K562 (cell line): ENCODE data around the gene SDHAF4. TPM values are rescaled to one million over a fixed set of nuclear protein-coding genes. Genes with fewer than 3 reads are reported as not detected.
A peak's percentile ranks its signal among the peaks of the same experiment; 100 is the strongest.

Source experiments
- DIDO1 ChIP-seq: fragments of 450-650 bp; IDR thresholded peaks from 2 replicates; pipeline ENCODE4 v1.6.1; 2016; ENCODE audit warnings: low read depth, missing biosample characterization, missing genetic modification characterization
- E2F4 ChIP-seq: sonication (generic); formaldehyde crosslinking; IDR thresholded peaks from 2 replicates; pipeline ENCODE4 v1.8.0; 2022; ENCODE audit warnings: mild to moderate bottlenecking, low read depth, missing genetic modification reagents
- EP300 ChIP-seq: IDR thresholded peaks from 2 replicates; pipeline ENCODE4 v1.6.1; 2012; ENCODE audit warnings: low read length, improper control_type of control experiment
- GABPB1 ChIP-seq: sonication (generic); formaldehyde crosslinking; IDR thresholded peaks from 2 replicates; pipeline ENCODE4 v1.8.0; 2022; ENCODE audit warnings: mild to moderate bottlenecking, missing genetic modification reagents
- GATAD2B ChIP-seq: fragments of 450-650 bp; IDR thresholded peaks from 2 replicates; pipeline ENCODE4 v1.6.1; 2017; ENCODE audit warnings: mild to moderate bottlenecking, borderline replicate concordance
- JUND ChIP-seq, 2 experiments: IDR thresholded peaks; 2 replicates in 1 of 2; 3 replicates in 1 of 2; pipeline ENCODE4 v1.6.1; 2011; ENCODE audit warnings: borderline replicate concordance in 2 of 2, low read depth in 2 of 2, low read length in 2 of 2, improper control_type of control experiment in 1 of 2, missing biosample characterization in 1 of 2, missing genetic modification characterization in 1 of 2, missing genetic modification reagents in 1 of 2
- KAT7 ChIP-seq: sonication (generic); formaldehyde crosslinking; IDR thresholded peaks from 2 replicates; pipeline ENCODE4 v1.8.0; 2022; ENCODE audit warnings: missing genetic modification reagents, mild to moderate bottlenecking, borderline replicate concordance
- KAT8 ChIP-seq: fragments of 450-650 bp; IDR thresholded peaks from 2 replicates; pipeline ENCODE4 v1.6.1; 2016; ENCODE audit warnings: low read depth, mild to moderate bottlenecking
- KDM2B ChIP-seq: fragments of 250-450 bp; sonication (Bioruptor Pico); IDR thresholded peaks from 2 replicates; pipeline ENCODE4 v1.8.0; 2021; ENCODE audit warnings: mild to moderate bottlenecking, moderate library complexity
- MCM5 ChIP-seq: fragments of 450-650 bp; IDR thresholded peaks from 2 replicates; pipeline ENCODE4 v1.6.1; 2016; ENCODE audit warnings: low read depth
- POLR2AphosphoS5 ChIP-seq: IDR thresholded peaks from 2 replicates; pipeline ENCODE4 v1.6.1; 2011; ENCODE audit warnings: mild to moderate bottlenecking, low read depth, low read length, moderate library complexity; ENCODE audit not compliant: control insufficient read depth, insufficient read depth
- PTTG1 ChIP-seq: fragments of 450-650 bp; IDR thresholded peaks from 2 replicates; pipeline ENCODE4 v1.6.1; 2016; ENCODE audit warnings: low read depth, mild to moderate bottlenecking, missing genetic modification characterization, missing compliant biosample characterization
- RBM34 ChIP-seq: fragments of 200-400 bp; formaldehyde crosslinking; IDR thresholded peaks from 2 replicates; pipeline ENCODE4 v1.6.1; 2018; ENCODE audit warnings: low read length, borderline replicate concordance; ENCODE audit not compliant: insufficient read depth
- TAF15 ChIP-seq: fragments of 200-400 bp; formaldehyde crosslinking; IDR thresholded peaks from 2 replicates; pipeline ENCODE4 v1.6.1; 2017; ENCODE audit warnings: mild to moderate bottlenecking, low read depth, low read length, moderate library complexity
- U2AF1 ChIP-seq: fragments of 200-400 bp; formaldehyde crosslinking; optimal IDR thresholded peaks from 2 replicates; pipeline ENCODE3; 2017; ENCODE audit warnings: mild to moderate bottlenecking, low read depth, low read length, moderate library complexity
- ZBTB12 ChIP-seq: fragments of 250-450 bp; sonication (Bioruptor Pico); IDR thresholded peaks from 2 replicates; pipeline ENCODE4 v1.4.0; 2020
- ZEB2 ChIP-seq: fragments of 450-650 bp; IDR thresholded peaks from 2 replicates; pipeline ENCODE4 v1.6.1; 2016
- ZFP30 ChIP-seq: fragments of 250-450 bp; sonication (Bioruptor Pico); IDR thresholded peaks from 2 replicates; pipeline ENCODE4 v1.8.0; 2022; ENCODE audit warnings: moderate library complexity, mild to moderate bottlenecking, inconsistent platforms, borderline replicate concordance
- ZFPM2 ChIP-seq: fragments of 250-450 bp; sonication (Bioruptor Pico); IDR thresholded peaks from 2 replicates; pipeline ENCODE4 v1.5.1; 2022; ENCODE audit warnings: mild to moderate bottlenecking
- ZNF212 ChIP-seq: fragments of 450-650 bp; formaldehyde crosslinking; IDR thresholded peaks from 2 replicates; pipeline ENCODE4 v1.4.0; 2020; ENCODE audit warnings: mild to moderate bottlenecking
- ZNF354B ChIP-seq: fragments of 250-450 bp; sonication (Bioruptor Pico); IDR thresholded peaks from 2 replicates; pipeline ENCODE4 v1.4.0; 2020
- ZNF695 ChIP-seq: fragments of 450-650 bp; formaldehyde crosslinking; IDR thresholded peaks from 2 replicates; pipeline ENCODE4 v1.4.0; 2020; ENCODE audit warnings: mild to moderate bottlenecking, moderate library complexity
- polyA plus RNA-seq, 8 experiments: library from polyadenylated mRNA; depleted of rRNA in 4 of 8; stranded (reverse) in 5 of 8; unstranded in 3 of 8; fragments of >200 nt; fragmentation: Nextera tagmentation in 2 of 8; fragmentation: Illumina TruSeq in 1 of 8; extraction: Ambion mirVana in 2 of 8; extraction: Trizol in 1 of 8; gene quantifications; 2 replicates each; pipeline versions ENCODE4 v1.2.1 to v1.2.3, GENCODE V29; 2011 to 2014; ENCODE audit warnings: inconsistent platforms in 1 of 8, missing spikeins in 1 of 8
- total RNA-seq, 7 experiments: library from RNA; depleted of rRNA in 6 of 7; stranded (reverse); fragments of >200 nt in 6 of 7; fragmentation: Illumina TruSeq in 2 of 7; extraction: Trizol in 2 of 7; gene quantifications; 2 replicates each; pipeline versions ENCODE4 v1.2.1 to v1.2.3, GENCODE V29; 2011 to 2021; ENCODE audit warnings: low replicate concordance in 1 of 7
- TF ChIP-seq, protein P1 (sequence below): sonication (generic); formaldehyde crosslinking; IDR thresholded peaks from 2 replicates; pipeline ENCODE4 v1.8.0; 2022; ENCODE audit warnings: mild to moderate bottlenecking, missing genetic modification reagents
- TF ChIP-seq, protein P2 (sequence below), 2 experiments: fragments of 250-450 bp in 1 of 2; fragments of 450-650 bp in 1 of 2; sonication (Bioruptor Pico) in 1 of 2; IDR thresholded peaks; 2 replicates each; pipeline versions ENCODE4 v1.6.1 to v1.8.0; 2016 to 2021; ENCODE audit warnings: mild to moderate bottlenecking in 2 of 2, moderate library complexity in 2 of 2, missing compliant biosample characterization in 1 of 2, missing genetic modification characterization in 1 of 2

The SDHAF4 gene
- total and polyA plus RNA-seq, 9 of the 15 experiments (the other 6 are each of a cell fraction or from before 2014, with no cell fraction given), result 3.5 to 12.0 (median 6.2) TPM

GRCh38 chr6:70566751-70567382 is at the start of gene SDHAF4 (continued):
- TF ChIP-seq POLR2AphosphoS5, result peak; percentile 91
- TF ChIP-seq ZNF354B (CRISPR knock-in tag), result no peak
- TF ChIP-seq, protein P1, sequence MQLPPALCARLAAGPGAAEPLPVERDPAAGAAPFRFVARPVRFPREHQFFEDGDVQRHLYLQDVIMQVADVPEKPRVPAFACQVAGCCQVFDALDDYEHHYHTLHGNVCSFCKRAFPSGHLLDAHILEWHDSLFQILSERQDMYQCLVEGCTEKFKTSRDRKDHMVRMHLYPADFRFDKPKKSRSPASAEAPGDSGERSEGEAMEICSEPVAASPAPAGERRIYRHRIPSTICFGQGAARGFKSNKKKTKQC (CRISPR knock-in tag), result peak; percentile 58; the same call in 1 of the 2 replicates
- peak; percentile 49 for TF ChIP-seq GABPB1
- no peak for TF ChIP-seq DIDO1 (tag)
- TF ChIP-seq ZNF212 (CRISPR knock-in tag), result no peak
- no peak for TF ChIP-seq JUND (IDR thresholded peaks at IDR 0.05; ENCODE audit: borderline replicate concordance, low read depth, low read length)
- TF ChIP-seq JUND (tag; IDR thresholded peaks at IDR 0.05; ENCODE audit: borderline replicate concordance, low read depth, low read length), result no peak
- TF ChIP-seq EP300, result no peak
- TF ChIP-seq ZFP30 (CRISPR knock-in tag), result no peak
- no peak for TF ChIP-seq ZEB2
- no peak for TF ChIP-seq MCM5
- no peak for TF ChIP-seq TAF15
- TF ChIP-seq ZBTB12 (CRISPR knock-in tag), result no peak
- no peak for TF ChIP-seq RBM34
- TF ChIP-seq, protein P2, sequence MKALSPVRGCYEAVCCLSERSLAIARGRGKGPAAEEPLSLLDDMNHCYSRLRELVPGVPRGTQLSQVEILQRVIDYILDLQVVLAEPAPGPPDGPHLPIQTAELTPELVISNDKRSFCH (CRISPR knock-in tag; IDR thresholded peaks at IDR 0.05), result no peak
- TF ChIP-seq, protein P2 (tag; IDR thresholded peaks at IDR 0.05), result no peak
- no peak for TF ChIP-seq KAT7
- TF ChIP-seq ZNF695 (CRISPR knock-in tag), result no peak
- no peak for TF ChIP-seq GATAD2B
- TF ChIP-seq ZFPM2 (CRISPR knock-in tag), result no peak
- no peak for TF ChIP-seq KDM2B (CRISPR knock-in tag)
- no peak for TF ChIP-seq E2F4 (CRISPR knock-in tag)
- TF ChIP-seq KAT8, result no peak
- TF ChIP-seq PTTG1 (tag), result no peak
- TF ChIP-seq U2AF1, result no peak
